ENCODE results near the gene SCUBE1. TPM values are rescaled to one million over a fixed set of nuclear protein-coding genes. Genes with fewer than 3 reads are reported as not detected.
"Not testable (repeated sequence)": the region's sequence is repeated elsewhere in the genome, so short reads cannot be mapped to it uniquely, and the experiment has no call there.

Gene SCUBE1
- total RNA-seq, 1 donor, result 1.3 TPM

GRCh38 chr22:43288807-43289420, 54.3 kb downstream of the SCUBE1 start:
- no peak for DNase-seq (ENCODE audit: low read depth in 2 of 3, low spot score in 2 of 3)

DNA sequence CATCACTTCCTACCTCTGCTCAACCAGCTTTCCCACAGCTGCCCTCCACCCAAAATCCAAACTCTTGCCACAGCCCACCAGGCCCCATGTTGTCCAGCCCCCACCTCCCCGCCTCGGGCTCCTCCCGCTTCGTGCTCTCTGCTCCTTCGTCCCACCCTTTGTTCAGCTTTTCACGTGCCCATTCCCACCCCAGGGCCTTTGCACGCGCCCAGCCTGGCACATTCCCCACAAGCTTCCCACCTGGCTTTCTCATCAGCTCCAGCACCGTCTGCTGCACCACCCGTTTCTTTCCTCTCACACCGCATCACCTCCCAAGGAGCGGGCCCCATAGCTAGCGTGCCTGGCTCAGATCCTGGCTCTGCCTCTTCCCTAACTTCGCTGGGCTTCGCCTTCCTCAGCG, 54.8 kb downstream of the SCUBE1 start:
- DNase-seq (ENCODE audit: low read depth in 2 of 3, low spot score in 2 of 3), result no peak

DNA sequence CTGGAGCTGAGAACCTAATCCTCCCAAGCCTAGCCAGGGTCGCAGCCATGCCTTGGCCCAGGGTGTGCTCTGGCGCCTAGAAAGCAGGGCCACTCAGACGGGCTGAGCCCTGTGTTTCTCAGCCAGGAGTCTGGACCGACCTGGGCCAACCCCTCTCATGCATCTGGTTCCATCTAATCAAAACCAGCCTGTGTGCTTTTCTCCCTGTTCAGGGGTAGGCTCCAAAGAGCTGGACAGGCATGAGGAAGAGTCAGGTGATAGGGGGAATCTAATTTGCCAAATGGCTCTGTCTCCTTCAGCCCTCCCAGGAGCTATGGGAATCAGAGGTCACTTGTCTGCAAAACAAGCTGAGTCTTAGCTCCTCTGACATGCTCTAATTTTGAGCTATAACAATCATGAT, 55.7 kb downstream of the SCUBE1 start:
- no peak for DNase-seq (ENCODE audit: low read depth in 2 of 3, low spot score in 2 of 3)

- DNase-seq (ENCODE audit: low read depth in 2 of 3, low spot score in 2 of 3), result no peak
Measured at GRCh38 chr22:43281394-43281793, 61.8 kb downstream of the SCUBE1 start.

DNA sequence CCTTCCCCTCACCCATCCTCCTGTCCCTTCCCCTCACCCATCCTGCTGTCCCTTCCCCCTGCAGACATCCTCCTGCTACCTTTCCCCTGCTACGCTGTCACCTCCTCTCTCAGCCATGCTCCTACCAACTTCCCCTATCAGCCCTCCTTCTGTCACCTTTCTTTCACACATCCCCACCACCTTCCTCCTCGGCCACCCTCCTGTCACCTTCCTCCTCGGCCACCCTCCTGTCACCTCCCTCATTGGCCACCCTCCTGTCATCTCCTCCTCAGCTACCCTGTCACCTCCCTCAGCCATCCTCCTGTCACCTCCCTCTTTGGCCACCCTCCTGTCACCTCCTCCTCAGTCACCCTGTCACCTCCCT, 62.7 kb downstream of the SCUBE1 start:
- not testable (repeated sequence) for DNase-seq (ENCODE audit: low read depth in 2 of 3, low spot score in 2 of 3)

DNA sequence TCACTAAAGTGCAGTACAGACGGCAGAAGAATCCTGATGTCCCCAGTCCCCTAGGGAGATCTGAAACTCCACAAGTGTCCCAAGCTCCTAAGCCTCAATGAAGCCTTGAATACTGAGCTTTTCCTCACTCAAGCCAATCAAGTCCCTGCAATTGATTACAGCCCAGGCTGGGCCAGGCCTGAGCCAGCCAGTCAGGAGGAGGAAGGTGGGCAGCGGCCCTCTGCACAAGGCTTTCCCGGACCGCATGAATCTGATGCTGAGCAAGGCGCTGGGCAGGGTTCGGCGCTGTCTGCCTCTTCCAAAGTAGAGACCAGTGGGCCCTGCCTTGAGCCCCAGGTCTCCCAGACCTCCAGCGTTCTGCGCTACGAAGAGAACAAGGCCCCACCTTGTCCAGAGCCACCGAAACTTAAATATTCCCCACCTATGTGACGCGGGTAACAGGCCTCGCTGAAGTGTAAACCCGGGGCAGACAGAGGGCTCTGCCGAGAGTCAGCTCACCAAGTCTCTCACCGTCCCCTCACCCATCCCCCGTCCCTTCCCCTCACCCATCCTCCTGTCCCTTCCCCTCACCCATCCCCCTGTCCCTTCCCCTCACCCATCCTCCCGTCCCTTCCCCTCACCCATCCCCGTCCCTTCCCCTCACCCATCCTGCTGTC, 63.2 kb downstream of the SCUBE1 start:
- DNase-seq (ENCODE audit: low read depth in 2 of 3, low spot score in 2 of 3), result no peak

DNA sequence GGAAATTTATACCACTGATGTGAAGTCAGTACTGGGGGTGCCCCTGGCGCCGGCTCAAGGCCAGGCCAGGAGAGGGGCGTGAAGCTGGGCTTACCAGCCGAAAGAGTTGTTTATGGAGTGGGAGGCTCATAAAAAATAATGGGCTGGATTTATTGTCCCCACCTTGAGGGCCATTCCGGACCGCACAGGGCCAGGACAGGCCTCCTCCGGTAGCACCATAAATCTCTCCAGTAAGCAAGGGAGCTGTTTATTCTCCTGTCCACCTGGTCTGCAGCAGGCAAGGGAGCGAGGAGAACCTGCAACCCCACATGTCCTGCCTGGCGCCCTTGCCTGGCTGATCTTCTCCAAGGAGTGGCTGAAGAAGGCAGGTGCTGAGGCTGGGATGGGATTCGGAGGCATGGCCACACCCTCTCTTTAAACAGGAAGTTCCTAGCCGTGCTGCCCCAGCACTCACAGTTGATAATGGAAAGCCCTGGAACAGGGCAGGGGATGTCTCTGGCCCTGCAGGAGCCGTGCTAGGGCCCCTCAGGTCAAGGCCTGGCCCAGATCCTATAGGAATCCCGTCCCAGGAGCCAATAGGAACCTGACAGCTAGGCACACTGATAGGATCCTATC, 65.1 kb downstream of the SCUBE1 start:
- DNase-seq (ENCODE audit: low read depth in 2 of 3, low spot score in 2 of 3), result no peak

- DNase-seq (ENCODE audit: low read depth in 2 of 3, low spot score in 2 of 3), result no peak
Measured at GRCh38 chr22:43277091-43277490, 66.1 kb downstream of the SCUBE1 start.

- DNase-seq (ENCODE audit: low read depth in 2 of 3, low spot score in 2 of 3), result no peak
Measured at GRCh38 chr22:43276321-43276720, 66.9 kb downstream of the SCUBE1 start.

DNA sequence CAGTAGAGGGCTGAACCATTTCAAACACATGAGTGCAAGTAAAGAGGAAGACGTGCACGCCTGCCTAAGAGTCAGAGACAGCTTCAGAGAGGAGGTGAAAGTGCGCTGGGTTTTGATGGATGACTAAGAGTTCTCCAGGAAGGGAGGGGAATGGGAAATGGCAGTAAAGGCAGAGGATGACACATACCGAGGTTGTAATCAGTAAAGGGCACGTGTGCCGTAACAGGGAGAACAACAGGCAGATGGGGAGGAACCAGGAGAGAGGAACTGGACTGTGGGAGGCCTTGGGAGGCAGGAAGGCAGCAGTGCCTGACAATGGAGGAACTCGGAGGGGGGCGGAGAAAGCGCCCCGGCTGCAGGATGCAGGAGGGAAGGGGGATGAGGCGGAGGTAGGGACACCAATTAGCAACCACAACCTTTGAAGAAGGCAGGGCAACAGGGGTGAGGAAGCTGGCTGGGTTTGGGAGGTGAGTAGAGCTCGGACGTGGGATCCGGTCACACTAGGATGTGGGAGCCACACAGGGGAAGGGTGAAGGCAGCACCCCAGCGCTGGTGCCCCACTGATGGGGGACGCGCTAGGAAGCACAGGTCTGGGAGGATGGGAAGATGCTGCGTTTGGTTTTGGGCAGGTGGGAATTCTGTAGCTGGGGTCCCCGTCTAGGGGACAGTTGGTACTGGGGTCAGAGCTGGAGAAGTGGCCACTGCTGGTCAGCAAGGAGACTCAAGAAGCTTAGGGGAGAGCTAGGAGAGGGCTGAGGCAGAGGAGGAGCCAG, 67.4 kb downstream of the SCUBE1 start:
- DNase-seq (ENCODE audit: low read depth in 2 of 3, low spot score in 2 of 3), result no peak

DNA sequence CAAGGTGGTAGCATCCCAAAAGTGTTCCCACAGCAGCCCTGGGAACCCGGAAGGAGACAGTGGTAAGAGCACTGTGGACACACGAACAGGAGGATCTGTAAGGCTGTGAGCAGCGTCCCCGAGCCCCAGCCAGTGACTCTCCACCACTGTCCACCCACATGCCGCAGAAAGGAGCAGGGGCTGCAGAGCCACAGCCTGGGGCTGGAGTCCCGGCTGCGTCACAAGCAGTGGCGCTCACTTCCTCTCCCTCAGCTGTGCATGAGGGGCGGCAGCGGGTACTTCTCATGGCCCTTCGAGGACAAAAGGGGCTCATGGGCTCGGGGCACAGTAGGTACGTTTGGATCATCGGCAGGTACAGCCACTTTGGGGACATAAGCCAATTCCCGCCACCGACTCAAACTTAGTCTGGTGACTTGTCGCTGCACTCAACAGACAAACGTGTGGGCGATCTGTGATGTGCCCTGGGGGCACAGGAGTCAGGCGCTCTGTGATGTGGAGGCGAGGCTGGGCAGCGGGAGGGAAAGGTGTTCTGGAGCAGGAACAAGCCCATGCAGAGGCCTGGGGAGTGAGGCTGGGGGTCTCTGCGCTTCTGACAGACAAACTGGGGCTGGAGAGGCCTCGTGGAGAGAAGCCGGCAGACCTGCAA, 68.5 kb downstream of the SCUBE1 start:
- DNase-seq (ENCODE audit: low read depth in 2 of 3, low spot score in 2 of 3), result no peak

GRCh38 chr22:43273902-43274484, 69.2 kb downstream of the SCUBE1 start:
- peak in 2 of 3 donors; percentile 60 to 76 for DNase-seq (ENCODE audit: low read depth in 2 of 3, low spot score in 2 of 3)

DNA sequence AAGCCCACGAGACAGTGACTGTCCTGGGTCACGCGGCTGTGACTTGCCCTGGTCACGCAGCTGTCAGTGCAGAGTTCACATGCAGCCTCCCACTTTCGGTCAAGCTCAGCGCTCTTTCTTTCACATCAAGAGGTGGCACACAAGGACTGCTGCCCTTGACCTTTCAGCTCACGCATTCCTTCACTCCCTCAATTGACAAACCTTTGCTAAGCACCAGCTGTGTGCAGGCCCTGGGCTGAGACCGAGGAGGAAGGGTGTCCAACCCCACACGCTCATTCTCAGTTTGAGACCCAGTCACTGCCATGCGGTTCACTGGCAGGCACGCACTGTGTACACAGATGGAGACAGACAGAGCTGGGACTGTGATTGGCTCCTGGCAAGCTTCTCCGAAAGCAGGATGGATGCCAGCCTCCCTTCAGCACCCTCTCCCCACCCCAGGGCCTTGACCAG, 70.3 kb downstream of the SCUBE1 start:
- no peak for DNase-seq (ENCODE audit: low read depth in 2 of 3, low spot score in 2 of 3)

DNA sequence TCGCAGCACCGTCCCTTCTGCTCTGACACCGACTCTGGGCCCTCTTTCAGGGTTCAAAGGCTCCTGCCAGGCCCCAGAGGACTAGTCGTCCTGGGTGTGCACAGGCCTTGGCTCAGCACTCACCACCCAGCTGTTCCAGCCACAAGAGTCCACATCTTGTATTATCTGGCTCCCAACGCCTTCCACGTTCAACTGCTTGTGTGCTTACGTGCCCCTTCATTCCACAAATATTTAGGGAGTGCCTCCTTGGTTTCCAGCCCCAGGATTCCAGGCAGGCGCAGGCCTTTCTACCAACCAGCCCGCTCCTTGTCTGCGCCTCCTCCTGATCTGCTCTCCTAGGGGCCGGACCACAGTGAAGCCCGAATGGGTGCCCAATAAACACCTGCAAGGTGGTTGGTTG, 70.9 kb downstream of the SCUBE1 start:
- DNase-seq (ENCODE audit: low read depth in 2 of 3, low spot score in 2 of 3), result no peak

- no peak for DNase-seq (ENCODE audit: low read depth in 2 of 3, low spot score in 2 of 3)
Measured at GRCh38 chr22:43270949-43271348, 72.2 kb downstream of the SCUBE1 start.

DNA sequence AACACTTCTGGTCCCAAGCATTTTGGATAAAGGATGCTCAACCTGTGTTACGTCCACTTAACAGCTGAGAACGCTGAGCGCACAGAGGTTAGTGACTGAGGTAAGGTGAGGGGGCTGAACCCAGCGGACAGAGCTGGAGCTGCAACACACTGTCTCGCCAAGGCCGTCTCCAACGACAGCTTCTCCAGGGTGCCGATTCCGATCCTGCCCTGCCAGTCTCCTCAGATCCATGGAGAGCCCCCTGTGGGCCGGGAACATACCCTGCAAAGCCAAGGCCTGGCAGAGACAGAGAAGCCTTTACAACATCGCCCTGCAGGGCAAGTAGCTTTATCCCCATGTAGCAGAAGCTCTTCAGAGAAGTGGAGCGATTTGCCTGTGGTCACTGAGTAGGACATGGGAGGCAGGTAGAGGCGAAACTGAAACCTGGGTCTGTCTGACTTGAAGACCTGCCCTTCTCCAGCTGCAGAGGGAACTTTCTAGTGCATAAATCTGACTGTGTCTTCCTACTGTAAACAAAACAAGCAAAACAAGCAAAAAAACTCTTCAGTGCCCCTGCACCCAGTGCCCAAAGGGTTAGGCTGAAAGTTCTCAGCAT, 72.8 kb downstream of the SCUBE1 start:
- no peak for DNase-seq (ENCODE audit: low read depth in 2 of 3, low spot score in 2 of 3)

DNA sequence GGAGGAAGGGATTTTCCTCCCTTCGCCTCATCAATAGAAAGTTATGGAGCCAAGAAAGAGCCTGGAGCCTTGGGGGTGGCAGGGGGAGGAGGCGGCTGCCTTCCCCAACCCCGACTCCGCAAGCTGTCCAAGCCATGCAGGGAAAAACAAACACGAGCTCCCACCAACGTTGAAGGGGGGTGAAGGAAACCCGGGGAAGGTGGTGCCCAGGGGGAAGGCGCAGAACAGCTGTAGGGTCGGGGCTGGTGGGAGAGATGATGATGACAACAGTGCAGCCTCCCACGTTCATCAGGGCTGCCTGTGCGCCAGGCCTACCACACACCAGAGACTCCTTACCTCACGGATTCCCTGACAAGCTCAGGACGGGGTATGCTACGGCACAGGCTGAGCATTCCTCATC, 73.5 kb downstream of the SCUBE1 start:
- no peak for DNase-seq (ENCODE audit: low read depth in 2 of 3, low spot score in 2 of 3)

GRCh38 chr22:43269246-43269645, 73.9 kb downstream of the SCUBE1 start:
- DNase-seq (ENCODE audit: low read depth in 2 of 3, low spot score in 2 of 3), result no peak

GRCh38 chr22:43267981-43268660, 75.1 kb downstream of the SCUBE1 start:
- DNase-seq (ENCODE audit: low read depth in 2 of 3, low spot score in 2 of 3), result no peak
